GM21526 (cell line): Measurements from ENCODE around the gene XYLT2.
"Not testable (repeated sequence)": the region's sequence is repeated elsewhere in the genome, so short reads cannot be mapped to it uniquely, and the experiment has no call there.

Experiments used
- ATAC-seq: cut with Tn5 transposase; IDR thresholded peaks from one replicate; pipeline ENCODE4 v1.9.1; 2021; ENCODE audit warnings: moderate library complexity; ENCODE audit not compliant: unreplicated experiment, low FRiP score

XYLT2 gene

GRCh38 chr17:50345432-50346312, at the start of gene XYLT2:
Gene XYLT2 (plus strand): TSS chr17:50346126. CDS start chr17:50346141, 15 bp downstream.
- ATAC-seq: peak; percentile 53

DNA sequence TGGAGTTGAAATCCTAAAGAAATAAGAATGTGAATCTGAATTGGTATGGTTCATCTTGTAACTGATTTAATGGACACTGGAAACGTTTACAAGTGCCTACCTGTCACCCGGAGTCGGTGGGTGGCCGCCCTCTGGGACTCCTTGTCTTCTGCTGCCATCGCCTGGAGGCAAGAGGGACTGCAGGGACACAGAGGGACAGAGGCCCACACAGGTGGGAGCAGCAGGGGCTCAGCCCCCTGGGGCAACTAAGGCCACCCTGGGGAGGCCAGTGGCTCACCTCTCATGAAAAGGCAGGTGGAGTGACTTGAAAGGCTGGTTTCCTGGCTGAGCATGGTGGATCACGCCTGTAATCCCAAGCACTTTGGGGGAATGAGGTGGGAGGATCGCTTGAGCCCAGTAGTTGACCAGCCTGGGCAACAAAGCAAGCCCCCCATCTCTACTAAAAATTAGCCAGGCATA, 48.5 kb upstream of the XYLT2 start:
- ATAC-seq: no peak

GRCh38 chr17:50298018-50298417, 47.9 kb upstream of the XYLT2 start:
- ATAC-seq: no peak

DNA sequence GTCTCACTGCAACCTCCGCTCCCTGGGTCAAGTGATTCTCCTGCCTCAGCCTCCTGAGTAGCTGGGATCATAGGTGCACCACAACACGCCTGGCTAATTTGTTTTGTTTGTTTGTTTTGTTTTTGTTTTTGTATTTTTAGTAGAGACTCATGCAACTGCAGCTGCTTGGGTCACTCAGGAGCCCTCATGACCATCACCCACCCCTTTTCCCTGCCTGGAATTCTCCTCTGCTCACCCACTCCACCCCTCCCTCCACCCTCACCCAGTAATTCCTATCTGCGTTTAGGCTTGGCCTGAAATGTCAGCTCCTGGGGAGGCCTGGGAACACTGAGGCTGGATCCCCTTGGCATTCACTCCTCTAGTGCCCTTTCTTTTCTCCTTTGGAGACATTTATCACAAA, 46.1 kb upstream of the XYLT2 start:
- no peak for ATAC-seq

DNA sequence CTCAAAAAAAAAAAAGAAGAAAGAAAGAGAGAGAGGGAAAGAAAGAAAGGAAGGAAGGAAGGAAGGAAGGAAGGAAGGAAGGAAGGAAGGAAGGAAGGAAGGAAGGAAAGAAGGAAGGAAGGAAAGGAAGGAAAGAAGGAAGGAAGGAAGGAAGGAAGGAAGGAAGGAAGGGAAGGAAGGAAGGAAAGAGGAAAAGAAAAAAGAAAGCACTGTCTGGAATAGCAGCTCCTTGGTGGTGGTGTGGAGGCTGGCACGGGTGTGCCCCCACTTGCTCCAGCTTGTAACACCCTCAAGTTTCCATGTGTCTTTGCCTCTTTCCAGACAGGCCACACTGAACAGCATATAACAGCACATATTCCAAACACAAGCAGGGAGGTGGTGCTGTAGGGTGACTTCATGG, 45.1 kb upstream of the XYLT2 start:
- not testable (repeated sequence) for ATAC-seq

DNA sequence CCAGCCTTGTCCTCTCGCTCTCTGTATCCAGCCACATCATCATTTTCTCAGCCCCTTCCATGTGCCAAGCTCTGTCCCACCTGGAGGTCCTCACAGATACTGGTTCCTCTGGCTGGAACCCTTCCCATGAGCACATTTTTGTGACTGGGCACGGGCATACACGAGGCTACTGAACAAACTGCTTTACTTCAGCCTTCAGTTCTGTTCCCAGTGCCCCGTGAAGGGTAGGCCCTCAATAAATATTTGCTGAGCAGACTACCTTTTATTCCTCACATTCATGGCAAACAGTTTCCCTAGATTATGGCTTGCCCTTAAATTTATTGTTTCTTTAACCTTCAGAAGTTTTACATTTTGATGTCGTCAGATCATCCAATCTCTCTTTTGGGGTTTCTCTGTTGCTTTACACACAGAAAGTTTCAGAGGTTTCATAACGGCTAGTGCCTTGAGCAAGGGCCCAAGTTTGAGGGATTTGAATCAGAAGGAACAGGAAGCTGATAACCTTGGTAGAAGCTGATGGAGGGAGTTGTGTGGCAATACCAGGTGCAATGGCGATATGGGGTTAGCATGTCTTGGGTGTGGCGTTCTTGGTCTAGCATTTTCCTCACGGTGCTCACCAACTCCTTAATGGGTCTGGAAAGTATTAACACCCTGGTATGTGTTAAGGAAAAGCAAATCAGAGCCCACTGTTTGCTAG, 43.9 kb upstream of the XYLT2 start:
- no peak for ATAC-seq

- no peak for ATAC-seq
Observed at GRCh38 chr17:50303051-50303450, 42.9 kb upstream of the XYLT2 start.

DNA sequence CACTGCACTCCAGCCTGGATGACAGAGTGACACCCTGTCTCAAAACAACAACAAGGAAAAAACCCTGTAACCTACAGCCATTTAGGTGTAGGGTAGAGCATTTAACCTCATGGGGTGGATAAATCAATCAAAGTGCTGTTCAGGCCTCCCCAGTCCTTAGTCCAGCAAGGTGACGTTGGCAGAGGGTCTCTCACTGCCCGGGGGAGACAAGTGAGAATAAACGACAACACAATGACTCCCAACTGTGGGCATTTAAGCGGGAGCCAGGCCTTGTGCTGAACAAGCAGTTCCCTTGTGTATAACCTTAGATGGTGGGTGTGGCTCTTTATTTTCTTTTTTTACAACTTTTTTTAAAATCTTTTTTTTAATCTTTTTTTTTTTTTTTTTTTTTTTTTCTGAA, 42.3 kb upstream of the XYLT2 start:
- ATAC-seq: no peak

GRCh38 chr17:50304781-50305404, 41.0 kb upstream of the XYLT2 start:
- ATAC-seq: no peak

DNA sequence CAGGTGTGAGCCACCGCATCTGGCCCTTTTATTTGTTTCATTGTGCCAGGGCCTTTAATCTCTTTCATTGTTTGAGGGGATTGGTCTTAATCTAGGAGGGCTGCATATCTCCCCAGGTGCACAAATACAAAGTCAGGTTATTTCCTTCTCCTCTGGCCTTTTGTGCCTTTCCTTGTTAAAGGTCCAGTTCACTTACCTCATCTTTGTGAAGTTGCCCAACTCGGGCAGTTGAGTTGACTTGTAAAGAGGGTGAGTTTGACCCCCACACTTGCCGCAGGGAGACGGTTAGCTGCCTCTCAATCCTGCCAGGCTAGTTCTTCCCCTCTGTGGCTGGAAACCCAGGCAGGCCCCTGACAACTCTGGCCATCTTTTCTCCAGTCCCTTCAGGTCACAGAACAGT, 38.3 kb upstream of the XYLT2 start:
- no peak for ATAC-seq

- ATAC-seq: no peak
Observed at GRCh38 chr17:50308666-50309065, 37.3 kb upstream of the XYLT2 start.

GRCh38 chr17:50310455-50311111, 35.3 kb upstream of the XYLT2 start:
- no peak for ATAC-seq

DNA sequence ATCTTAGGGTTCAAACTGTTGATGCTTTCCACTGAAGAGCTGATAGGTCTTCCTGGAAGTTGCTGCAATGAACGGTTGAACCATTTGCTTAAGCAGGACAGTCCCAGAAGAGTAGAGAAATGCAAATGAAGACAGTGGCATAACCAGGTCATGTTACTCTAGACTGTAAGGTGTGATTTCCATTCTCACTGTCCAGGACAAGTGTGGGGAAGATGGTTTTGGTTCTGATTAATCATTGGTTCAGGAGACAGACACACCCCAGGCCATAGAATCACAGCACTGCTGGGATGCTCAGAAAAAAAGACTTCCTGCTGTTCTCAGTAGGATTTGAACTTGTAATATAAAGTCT, 34.8 kb upstream of the XYLT2 start:
- no peak for ATAC-seq

DNA sequence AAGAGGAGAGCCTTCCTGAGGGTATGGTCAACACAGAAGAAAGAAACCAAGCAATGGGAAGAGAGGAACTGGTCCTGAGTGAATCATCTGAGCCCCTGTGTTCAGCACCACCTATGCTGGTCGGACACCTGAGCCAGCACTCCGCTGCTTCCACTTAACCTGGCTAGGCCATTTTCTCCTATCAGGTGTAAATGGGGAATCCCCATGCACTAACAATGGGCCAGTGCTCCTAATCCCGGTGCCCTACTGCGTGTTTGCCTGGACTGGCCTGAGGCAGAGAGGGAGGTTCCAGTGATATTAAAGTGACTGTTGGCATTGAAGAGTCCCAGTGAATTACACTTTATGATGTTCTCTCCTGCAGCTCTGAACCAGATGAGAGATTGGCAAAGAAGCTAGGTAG, 34.4 kb upstream of the XYLT2 start:
- no peak for ATAC-seq

GRCh38 chr17:50312308-50312707, 33.6 kb upstream of the XYLT2 start:
- no peak for ATAC-seq

DNA sequence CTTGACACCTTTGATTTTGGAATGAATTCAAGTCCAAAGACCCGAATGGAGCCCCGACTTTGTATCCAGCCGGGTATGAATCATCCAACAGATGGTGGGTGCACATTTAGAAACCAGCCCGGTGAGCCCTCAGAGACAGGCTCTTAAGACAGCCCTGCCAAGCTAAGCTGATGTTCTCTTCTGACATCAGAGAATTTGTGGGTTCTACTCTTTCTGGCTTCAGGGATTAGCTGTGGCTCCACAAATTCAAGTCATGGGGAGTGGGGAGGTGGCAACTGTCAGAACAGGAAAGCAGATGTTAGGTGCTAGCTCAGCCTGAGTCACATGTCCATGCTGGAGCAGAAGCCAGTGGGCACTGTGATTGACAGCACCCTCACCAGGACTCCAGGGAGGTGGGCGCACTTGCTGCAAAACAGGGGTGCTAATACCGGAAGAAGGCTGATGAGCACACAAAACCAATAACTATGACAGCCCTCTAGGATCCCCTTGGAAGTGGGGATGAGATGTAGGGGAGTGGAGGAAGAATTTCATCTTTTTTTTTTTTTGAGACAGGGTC, 31.4 kb upstream of the XYLT2 start:
- no peak for ATAC-seq

DNA sequence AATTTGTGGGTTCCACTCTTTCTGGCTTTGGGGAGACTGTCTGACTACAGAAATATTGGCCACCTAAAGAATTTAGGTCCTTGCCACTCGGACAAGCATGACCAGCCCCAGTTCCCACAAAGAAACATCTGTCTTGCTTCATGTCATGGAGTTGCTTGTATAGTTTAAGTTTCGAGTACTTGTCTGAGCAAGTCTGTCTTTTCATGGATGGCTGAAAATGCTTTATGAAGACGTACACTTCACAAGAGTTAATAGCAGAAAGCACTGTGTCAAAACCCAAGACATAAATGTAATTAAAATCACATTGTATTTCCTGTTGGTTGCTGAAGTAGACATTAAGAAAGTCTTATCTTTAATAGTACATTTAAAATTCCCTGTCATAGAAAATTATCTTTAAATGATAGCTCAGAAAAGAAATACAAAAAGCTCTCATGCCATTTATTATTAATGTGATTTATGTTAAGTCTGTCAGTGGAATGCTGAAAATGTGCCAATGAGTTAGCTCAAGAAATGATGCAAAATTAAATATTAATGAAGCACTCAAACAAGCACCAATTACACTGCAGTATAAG, 29.8 kb upstream of the XYLT2 start:
- ATAC-seq: no peak

DNA sequence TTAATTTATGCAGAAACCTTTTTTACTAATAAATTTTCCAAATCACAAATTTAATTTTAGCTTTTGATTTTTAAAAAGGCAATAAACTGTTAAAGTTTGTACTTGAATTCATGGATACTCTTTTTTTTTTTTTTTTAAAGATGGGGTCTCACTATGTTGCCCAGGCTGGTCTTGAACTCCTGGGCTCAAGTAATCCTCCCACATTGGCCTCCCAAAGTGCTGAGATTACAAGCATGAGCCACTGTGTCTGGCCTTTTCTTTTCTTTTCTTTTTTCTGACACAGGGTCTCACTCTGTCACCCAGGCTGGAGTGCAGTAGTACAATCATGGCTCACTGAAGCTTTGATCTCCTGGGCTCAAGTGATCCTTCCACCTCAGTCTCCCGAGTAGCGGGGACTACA, 29.3 kb upstream of the XYLT2 start:
- not testable (repeated sequence) for ATAC-seq

- no peak for ATAC-seq
Observed at GRCh38 chr17:50317121-50317520, 28.8 kb upstream of the XYLT2 start.
